Panc1 (cell line): ENCODE data around the gene GCAT. TPM values are rescaled to one million over a fixed set of nuclear protein-coding genes. Genes with fewer than 3 reads are reported as not detected.

ENCODE experiments used
- ATAC-seq: fragments of 200-7000 bp; cut with Tn5 transposase; 2 replicates; pipeline ENCODE4 v1.9.1; 2020; ENCODE audit warnings: mild to moderate bottlenecking, moderate library complexity
- BruUV-seq: library from RNA; stranded (reverse); fragments of 400-500 nt; replicated peaks from 2 replicates; lab custom pipeline; 2021; lab: Mats Ljungman, UMichigan
- CTCF ChIA-PET: fragments of 300-600 bp; sonication (Branson Sonifier 250); formaldehyde crosslinking; loops from one replicate; lab custom pipeline; 2022; ENCODE audit warnings: antibody characterized with exemption; lab: Charles Lee
- POLR2A ChIA-PET: fragments of 300-600 bp; sonication (Branson Sonifier 250); formaldehyde crosslinking; loops from one replicate; lab custom pipeline; 2022; ENCODE audit warnings: antibody characterized with exemption; lab: Charles Lee
- DNase-seq: peaks from one replicate; pipeline ENCODE4 v3.0.0-alpha.2; 2010; ENCODE audit warnings: low read depth, low spot score
- H3K27ac ChIP-seq: 2 replicates; pipeline ENCODE4 v1.5.1; 2011; ENCODE audit warnings: mild to moderate bottlenecking, low read length, inconsistent platforms
- H3K27me3 ChIP-seq: fragments of 200-500 bp; sonication (Bioruptor generic); 2 replicates; pipeline ENCODE4 v1.6.0; 2014; ENCODE audit warnings: low read length, inconsistent platforms; ENCODE audit not compliant: control insufficient read depth, insufficient read depth
- H3K36me3 ChIP-seq: fragments of 200-500 bp; sonication (Bioruptor generic); 2 replicates; pipeline ENCODE4 v1.5.1; 2014; ENCODE audit warnings: inconsistent platforms, mild to moderate bottlenecking, low read length, moderate library complexity; ENCODE audit not compliant: control insufficient read depth, insufficient read depth
- H3K4me1 ChIP-seq: 2 replicates; pipeline ENCODE4 v1.5.1; 2011; ENCODE audit warnings: inconsistent platforms, mild to moderate bottlenecking, low read length, moderate library complexity; ENCODE audit not compliant: control insufficient read depth, insufficient read depth
- H3K4me3 ChIP-seq, 2 experiments: 2 replicates each; pipeline ENCODE4 v1.5.1; 2011 to 2012; ENCODE audit warnings: low read depth in 2 of 2, low read length in 2 of 2, mild to moderate bottlenecking in 2 of 2, inconsistent platforms in 1 of 2, moderate library complexity in 1 of 2
- H3K9me3 ChIP-seq: fragments of 200-500 bp; sonication (Bioruptor generic); 2 replicates; pipeline ENCODE4 v1.5.1; 2014; ENCODE audit warnings: low read depth, mild to moderate bottlenecking, inconsistent platforms, low read length, moderate library complexity; ENCODE audit not compliant: control insufficient read depth, insufficient read depth
- POLR2AphosphoS5 ChIP-seq: IDR thresholded peaks from 2 replicates; pipeline ENCODE4 v1.6.1; 2012; ENCODE audit warnings: mild to moderate bottlenecking, low read depth, low read length, moderate library complexity
- SIN3A ChIP-seq: IDR thresholded peaks from 2 replicates; pipeline ENCODE4 v1.6.1; 2012; ENCODE audit warnings: low read depth, mild to moderate bottlenecking, low read length, moderate library complexity, borderline replicate concordance; ENCODE audit not compliant: insufficient read depth
- TCF7L2 ChIP-seq: IDR thresholded peaks from 2 replicates; pipeline ENCODE4 v1.6.1; 2011; ENCODE audit warnings: mild to moderate bottlenecking, low read depth, low read length, inconsistent platforms
- in situ Hi-C: cut with HindIII; loops from 2 replicates; pipeline ENCODE4 v1.10.0; 2016; ENCODE audit warnings: low sequenced_read_pairs, low pct_unique_long_range_greater_than_20kb
- intact Hi-C: fragments of 100-400 bp; cut with micrococcal nuclease; formaldehyde crosslinking; loops from one replicate; pipeline ENCODE4 v1.10.0; 2022; ENCODE audit not compliant: unreplicated experiment
- total RNA-seq: library from RNA; stranded (reverse); gene quantifications from one replicate; pipeline ENCODE4 v1.2.1, GENCODE V29; 2021; ENCODE audit not compliant: unreplicated experiment
- TF ChIP-seq, protein P1 (sequence below), 2 experiments: IDR thresholded peaks; 2 replicates each; pipeline ENCODE4 v1.6.1; 2011 to 2012; ENCODE audit warnings: low read depth in 2 of 2, control low read depth in 1 of 2, low read length in 1 of 2, mild to moderate bottlenecking in 1 of 2, moderate library complexity in 1 of 2; ENCODE audit not compliant: insufficient read depth in 1 of 2
- TF ChIP-seq, protein P2 (sequence below): fragments of 450-650 bp; IDR thresholded peaks from 2 replicates; pipeline ENCODE4 v1.5.1; 2017; ENCODE audit warnings: mild to moderate bottlenecking

The GCAT gene
- total RNA-seq, 1 experiment from 2014 or later: 11.2 TPM

DNA sequence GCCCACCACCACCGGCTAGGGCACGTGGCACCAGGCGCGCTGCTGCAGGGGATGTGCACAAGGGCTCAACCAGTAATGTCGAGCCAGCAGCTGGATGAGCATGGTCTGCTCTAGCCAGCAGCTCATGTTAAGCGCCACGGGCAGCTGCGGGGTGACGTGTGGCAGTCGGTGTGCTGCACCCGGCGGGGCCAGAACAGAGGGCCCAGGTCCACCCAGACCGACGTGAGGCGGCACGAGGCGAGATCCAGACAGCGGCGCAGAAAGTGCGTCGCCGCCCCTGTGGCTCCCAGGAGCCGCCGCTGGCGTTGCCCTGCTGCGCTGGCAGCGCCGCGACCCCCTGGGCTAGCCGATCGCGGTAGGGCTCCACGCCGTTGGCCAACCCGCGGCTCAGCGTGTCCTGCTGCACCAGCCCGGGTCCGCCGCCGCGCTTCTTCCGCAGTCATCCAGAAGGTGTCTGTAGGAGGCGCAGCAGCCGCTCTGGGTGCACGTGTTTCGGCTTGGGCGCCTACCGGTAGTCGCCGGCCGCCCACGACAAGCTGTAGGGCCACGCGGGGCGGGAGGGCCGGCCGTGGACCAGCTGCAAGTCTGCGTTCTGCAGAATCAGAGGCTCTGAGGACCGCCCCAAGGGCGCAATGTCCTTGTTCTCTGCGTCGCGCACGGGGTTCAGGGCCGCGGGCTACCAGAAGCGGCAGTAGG, 10.8 kb downstream of the GCAT start:
- ATAC-seq: no peak
- Histone ChIP-seq H3K27me3 (no peaks in the 10 kb centered on the region), H3K9me3 (no peaks in the 10 kb centered on the region), H3K27ac (no peak overlapping the region), H3K4me3 (no peak overlapping the region), H3K4me1 (no peaks in the 10 kb centered on the region), H3K36me3 (no peaks in the 10 kb centered on the region)
- DNase-seq: no peak
- CTCF ChIA-PET: interaction anchor here (0.6 to 1.5 kb wide), 2 partner anchors 45 to 526 kb away, joined by 4 to 6 read pairs; no protein-coding TSS in a partner anchor
- intact Hi-C loops (loop anchor here (5.0 kb wide), 1 partner anchor 44 kb away; no protein-coding TSS in a partner anchor), in situ Hi-C loops (no loop called here)
- TF ChIP-seq SIN3A: no peak
- no peak for TF ChIP-seq POLR2AphosphoS5
- TF ChIP-seq, protein P1, sequence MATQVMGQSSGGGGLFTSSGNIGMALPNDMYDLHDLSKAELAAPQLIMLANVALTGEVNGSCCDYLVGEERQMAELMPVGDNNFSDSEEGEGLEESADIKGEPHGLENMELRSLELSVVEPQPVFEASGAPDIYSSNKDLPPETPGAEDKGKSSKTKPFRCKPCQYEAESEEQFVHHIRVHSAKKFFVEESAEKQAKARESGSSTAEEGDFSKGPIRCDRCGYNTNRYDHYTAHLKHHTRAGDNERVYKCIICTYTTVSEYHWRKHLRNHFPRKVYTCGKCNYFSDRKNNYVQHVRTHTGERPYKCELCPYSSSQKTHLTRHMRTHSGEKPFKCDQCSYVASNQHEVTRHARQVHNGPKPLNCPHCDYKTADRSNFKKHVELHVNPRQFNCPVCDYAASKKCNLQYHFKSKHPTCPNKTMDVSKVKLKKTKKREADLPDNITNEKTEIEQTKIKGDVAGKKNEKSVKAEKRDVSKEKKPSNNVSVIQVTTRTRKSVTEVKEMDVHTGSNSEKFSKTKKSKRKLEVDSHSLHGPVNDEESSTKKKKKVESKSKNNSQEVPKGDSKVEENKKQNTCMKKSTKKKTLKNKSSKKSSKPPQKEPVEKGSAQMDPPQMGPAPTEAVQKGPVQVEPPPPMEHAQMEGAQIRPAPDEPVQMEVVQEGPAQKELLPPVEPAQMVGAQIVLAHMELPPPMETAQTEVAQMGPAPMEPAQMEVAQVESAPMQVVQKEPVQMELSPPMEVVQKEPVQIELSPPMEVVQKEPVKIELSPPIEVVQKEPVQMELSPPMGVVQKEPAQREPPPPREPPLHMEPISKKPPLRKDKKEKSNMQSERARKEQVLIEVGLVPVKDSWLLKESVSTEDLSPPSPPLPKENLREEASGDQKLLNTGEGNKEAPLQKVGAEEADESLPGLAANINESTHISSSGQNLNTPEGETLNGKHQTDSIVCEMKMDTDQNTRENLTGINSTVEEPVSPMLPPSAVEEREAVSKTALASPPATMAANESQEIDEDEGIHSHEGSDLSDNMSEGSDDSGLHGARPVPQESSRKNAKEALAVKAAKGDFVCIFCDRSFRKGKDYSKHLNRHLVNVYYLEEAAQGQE (IDR thresholded peaks at IDR 0.05; ENCODE audit: insufficient read depth in 1 of 2, low read depth in 2 of 2, low read length in 1 of 2): no peak
- TF ChIP-seq, protein P2, sequence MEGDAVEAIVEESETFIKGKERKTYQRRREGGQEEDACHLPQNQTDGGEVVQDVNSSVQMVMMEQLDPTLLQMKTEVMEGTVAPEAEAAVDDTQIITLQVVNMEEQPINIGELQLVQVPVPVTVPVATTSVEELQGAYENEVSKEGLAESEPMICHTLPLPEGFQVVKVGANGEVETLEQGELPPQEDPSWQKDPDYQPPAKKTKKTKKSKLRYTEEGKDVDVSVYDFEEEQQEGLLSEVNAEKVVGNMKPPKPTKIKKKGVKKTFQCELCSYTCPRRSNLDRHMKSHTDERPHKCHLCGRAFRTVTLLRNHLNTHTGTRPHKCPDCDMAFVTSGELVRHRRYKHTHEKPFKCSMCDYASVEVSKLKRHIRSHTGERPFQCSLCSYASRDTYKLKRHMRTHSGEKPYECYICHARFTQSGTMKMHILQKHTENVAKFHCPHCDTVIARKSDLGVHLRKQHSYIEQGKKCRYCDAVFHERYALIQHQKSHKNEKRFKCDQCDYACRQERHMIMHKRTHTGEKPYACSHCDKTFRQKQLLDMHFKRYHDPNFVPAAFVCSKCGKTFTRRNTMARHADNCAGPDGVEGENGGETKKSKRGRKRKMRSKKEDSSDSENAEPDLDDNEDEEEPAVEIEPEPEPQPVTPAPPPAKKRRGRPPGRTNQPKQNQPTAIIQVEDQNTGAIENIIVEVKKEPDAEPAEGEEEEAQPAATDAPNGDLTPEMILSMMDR: no peak
- TF ChIP-seq TCF7L2: no peak
- POLR2A ChIA-PET: interaction anchor here (0.6 to 0.9 kb wide), 2 partner anchors 26 to 39 kb away, joined by 3 to 20 read pairs; partner anchors contain the start of gene ANKRD54
- no TSS peak for BruUV-seq

DNA sequence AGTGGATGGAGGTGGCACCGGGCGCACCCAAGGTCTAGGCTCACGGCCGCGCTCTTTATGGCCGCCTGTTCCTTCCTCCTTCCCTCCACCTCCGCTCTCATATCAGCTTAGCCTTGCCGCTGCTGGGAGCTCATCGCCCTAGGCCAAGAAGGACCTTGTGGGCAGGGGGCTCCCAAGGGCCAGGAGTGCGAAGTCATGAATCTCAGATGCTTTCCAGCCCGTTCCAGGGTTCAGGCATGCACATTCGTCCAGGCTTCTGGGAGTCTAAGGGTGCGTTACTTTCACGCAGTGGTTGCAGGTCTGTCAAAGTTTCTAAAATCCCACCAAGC, 11.3 kb downstream of the GCAT start:
- CTCF ChIA-PET: no interaction called here
- POLR2A ChIA-PET: no interaction called here
- DNase-seq: no peak
- ATAC-seq: no peak
- in situ Hi-C loops (no loop called here), intact Hi-C loops (loop anchor here (5.0 kb wide), 1 partner anchor 43 kb away; no protein-coding TSS in a partner anchor)
- Histone ChIP-seq H3K4me3 (no peak overlapping the region), H3K4me1 (no peaks in the 10 kb centered on the region), H3K27me3 (no peaks in the 10 kb centered on the region), H3K9me3 (no peaks in the 10 kb centered on the region), H3K27ac (no peak overlapping the region), H3K36me3 (no peaks in the 10 kb centered on the region)
- no TSS peak for BruUV-seq
- no peak for TF ChIP-seq POLR2AphosphoS5
- no peak for TF ChIP-seq TCF7L2
- TF ChIP-seq, protein P2: no peak
- TF ChIP-seq, protein P1 (IDR thresholded peaks at IDR 0.05; ENCODE audit: insufficient read depth in 1 of 2, low read depth in 2 of 2, low read length in 1 of 2): no peak
- no peak for TF ChIP-seq SIN3A
